OCI-LY7 (cell line): ENCODE data around the gene ANO1. TPM values are rescaled to one million over a fixed set of nuclear protein-coding genes. Genes with fewer than 3 reads are reported as not detected.

Experiments used
- BruUV-seq: library from RNA; stranded (reverse); fragments of 400-500 nt; replicated peaks from 2 replicates; lab custom pipeline; 2021; lab: Mats Ljungman, UMichigan
- CTCF ChIA-PET: fragments of 300-600 bp; sonication (Branson Sonifier 250); formaldehyde crosslinking; loops from one replicate; lab custom pipeline; 2022; ENCODE audit warnings: antibody characterized with exemption; ENCODE audit not compliant: unreplicated experiment; lab: Charles Lee
- POLR2A ChIA-PET: fragments of 300-600 bp; sonication (Branson Sonifier 250); formaldehyde crosslinking; loops from one replicate; lab custom pipeline; 2022; ENCODE audit warnings: antibody characterized with exemption; lab: Charles Lee
- DNase-seq: peaks from one replicate; pipeline ENCODE4 v3.0.0-alpha.2; 2015; ENCODE audit warnings: low spot score
- H2AFZ ChIP-seq: fragments of 200-600 bp; sonication (generic), shearing (Covaris generic); 2 replicates; pipeline ENCODE4 v1.6.1; 2014; ENCODE audit warnings: mild to moderate bottlenecking, antibody characterized with exemption, low read length, moderate library complexity
- H3K27ac ChIP-seq: fragments of 200-600 bp; sonication (generic); 2 replicates; pipeline ENCODE4 v1.5.1; 2014; ENCODE audit warnings: mixed run types, low read depth, mild to moderate bottlenecking, moderate library complexity, low read length, inconsistent platforms; ENCODE audit not compliant: poor library complexity, severe bottlenecking
- H3K36me3 ChIP-seq: fragments of 200-600 bp; sonication (generic); 2 replicates; pipeline ENCODE4 v1.6.1; 2014; ENCODE audit warnings: mild to moderate bottlenecking, antibody characterized with exemption, low read length, moderate library complexity, mixed read lengths; ENCODE audit not compliant: insufficient read depth
- H3K4me1 ChIP-seq: fragments of 200-600 bp; sonication (generic); 2 replicates; pipeline ENCODE4 v1.5.1; 2014; ENCODE audit warnings: mild to moderate bottlenecking, low read length; ENCODE audit not compliant: insufficient read depth, poor library complexity, severe bottlenecking
- H3K4me2 ChIP-seq: fragments of 200-600 bp; sonication (generic); 2 replicates; pipeline ENCODE4 v1.6.1; 2014; ENCODE audit warnings: mild to moderate bottlenecking, low read length
- H3K4me3 ChIP-seq: fragments of 200-600 bp; sonication (generic); 2 replicates; pipeline ENCODE4 v1.5.1; 2014; ENCODE audit warnings: mild to moderate bottlenecking, low read depth, low read length; ENCODE audit not compliant: poor library complexity, severe bottlenecking
- H3K79me2 ChIP-seq: fragments of 200-600 bp; sonication (generic); 2 replicates; pipeline ENCODE4 v1.6.1; 2016; ENCODE audit warnings: low read depth, mild to moderate bottlenecking, low read length, moderate library complexity, mixed read lengths; ENCODE audit not compliant: insufficient read depth
- H3K9me2 ChIP-seq: fragments of 200-600 bp; sonication (generic); 2 replicates; pipeline ENCODE4 v1.6.1; 2016; ENCODE audit warnings: mild to moderate bottlenecking, low read length, mixed read lengths; ENCODE audit not compliant: insufficient read depth
- H3K9me3 ChIP-seq: fragments of 200-600 bp; sonication (generic); 2 replicates; pipeline ENCODE4 v1.6.1; 2014; ENCODE audit warnings: mild to moderate bottlenecking, mixed run types, low read length, mixed read lengths
- H4K20me1 ChIP-seq: fragments of 200-600 bp; sonication (generic); 2 replicates; pipeline ENCODE4 v1.6.1; 2014; ENCODE audit warnings: mild to moderate bottlenecking, antibody characterized with exemption, low read length, moderate library complexity, mixed read lengths; ENCODE audit not compliant: insufficient read depth
- EZH2phosphoT487 ChIP-seq: fragments of 200-600 bp; sonication (generic); IDR thresholded peaks from 2 replicates; pipeline ENCODE4 v1.6.1; 2018; ENCODE audit warnings: low read depth, borderline replicate concordance, mild to moderate bottlenecking, mixed run types, antibody characterized with exemption, low read length, moderate library complexity, mixed read lengths
- intact Hi-C: fragments of 100-400 bp; cut with micrococcal nuclease; formaldehyde crosslinking; loops from one replicate; pipeline ENCODE4 v1.10.0; 2022; ENCODE audit not compliant: unreplicated experiment
- total RNA-seq, 2 experiments: library from RNA; depleted of rRNA in 1 of 2; stranded (reverse); fragments of >200 nt in 1 of 2; shearing (Covaris generic) in 1 of 2; gene quantifications; 2 replicates each; pipeline ENCODE4 v1.2.3, GENCODE V29; 2014 to 2022
- TF ChIP-seq, protein P1 (sequence below): fragments of 200-600 bp; sonication (generic); conservative IDR thresholded peaks from 2 replicates; pipeline ENCODE4 v1.5.1; 2014; ENCODE audit warnings: mild to moderate bottlenecking, antibody characterized with exemption, low read length, moderate library complexity, mixed read lengths

Gene ANO1
- total RNA-seq, 2 experiments from 2014 or later, result not detected

DNA sequence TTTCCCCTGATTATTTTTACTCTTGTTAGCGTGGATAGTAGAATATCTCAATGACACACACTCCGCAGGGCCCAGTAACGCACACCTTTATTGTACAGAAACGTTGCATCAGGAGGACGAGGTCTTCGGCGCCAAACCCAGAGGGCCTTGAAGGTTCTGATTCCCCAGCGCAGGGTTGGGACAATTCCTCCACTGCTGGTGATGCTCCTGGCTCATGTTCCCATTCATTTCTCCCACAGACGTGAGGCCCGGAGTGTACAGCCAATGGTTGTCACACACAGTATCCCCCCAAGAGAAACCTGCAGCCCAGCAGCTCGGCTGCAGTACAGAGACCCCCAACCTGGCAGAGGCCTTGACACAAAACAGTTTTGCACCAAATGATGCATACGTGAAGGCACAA is 6.1 kb upstream of the ANO1 start:
- Histone ChIP-seq H3K4me2 (no peak overlapping the region), H3K9me2 (no peaks in the 10 kb centered on the region), H3K4me3 (no peak overlapping the region), H4K20me1 (no peaks in the 10 kb centered on the region), H2AFZ (no peak overlapping the region), H3K36me3 (no peaks in the 10 kb centered on the region), H3K9me3 (no peaks in the 10 kb centered on the region), H3K79me2 (no peaks in the 10 kb centered on the region), H3K27ac (no peak overlapping the region), H3K4me1 (no peaks in the 10 kb centered on the region)
- no TSS peak for BruUV-seq
- no peak for DNase-seq
- ChIA-PET CTCF (no interaction called here), POLR2A (no interaction called here)
- no peak for TF ChIP-seq EZH2phosphoT487
- TF ChIP-seq, protein P1, sequence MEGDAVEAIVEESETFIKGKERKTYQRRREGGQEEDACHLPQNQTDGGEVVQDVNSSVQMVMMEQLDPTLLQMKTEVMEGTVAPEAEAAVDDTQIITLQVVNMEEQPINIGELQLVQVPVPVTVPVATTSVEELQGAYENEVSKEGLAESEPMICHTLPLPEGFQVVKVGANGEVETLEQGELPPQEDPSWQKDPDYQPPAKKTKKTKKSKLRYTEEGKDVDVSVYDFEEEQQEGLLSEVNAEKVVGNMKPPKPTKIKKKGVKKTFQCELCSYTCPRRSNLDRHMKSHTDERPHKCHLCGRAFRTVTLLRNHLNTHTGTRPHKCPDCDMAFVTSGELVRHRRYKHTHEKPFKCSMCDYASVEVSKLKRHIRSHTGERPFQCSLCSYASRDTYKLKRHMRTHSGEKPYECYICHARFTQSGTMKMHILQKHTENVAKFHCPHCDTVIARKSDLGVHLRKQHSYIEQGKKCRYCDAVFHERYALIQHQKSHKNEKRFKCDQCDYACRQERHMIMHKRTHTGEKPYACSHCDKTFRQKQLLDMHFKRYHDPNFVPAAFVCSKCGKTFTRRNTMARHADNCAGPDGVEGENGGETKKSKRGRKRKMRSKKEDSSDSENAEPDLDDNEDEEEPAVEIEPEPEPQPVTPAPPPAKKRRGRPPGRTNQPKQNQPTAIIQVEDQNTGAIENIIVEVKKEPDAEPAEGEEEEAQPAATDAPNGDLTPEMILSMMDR, result no peak
- intact Hi-C loops, result no loop called here

DNA sequence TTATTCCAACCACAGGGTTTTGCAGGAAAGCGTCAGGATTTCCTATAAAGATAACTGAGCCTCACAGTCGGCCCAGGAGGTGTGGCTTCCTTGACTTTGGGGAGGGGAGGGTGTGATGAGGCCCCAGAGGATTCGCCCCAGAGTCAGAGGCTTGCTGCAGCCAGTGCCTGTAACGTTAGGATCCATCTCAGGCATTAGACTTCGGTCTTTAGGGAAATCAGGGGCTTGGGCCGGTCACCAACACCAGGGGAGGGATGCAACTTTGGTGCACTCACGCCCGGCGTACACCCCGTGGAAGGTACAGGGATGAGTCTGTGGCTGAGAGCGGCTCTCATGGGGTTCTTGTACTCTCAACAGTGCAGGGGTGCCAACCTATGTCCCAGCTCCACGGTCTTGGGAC is 5.7 kb upstream of the ANO1 start:
- no TSS peak for BruUV-seq
- H3K4me2 ChIP-seq, result no peak overlapping the region
- no peak overlapping the region for H2AFZ ChIP-seq
- H3K9me2 ChIP-seq, result no peaks in the 10 kb centered on the region
- intact Hi-C loops, result no loop called here
- H3K9me3 ChIP-seq, result no peaks in the 10 kb centered on the region
- no peak for DNase-seq
- H4K20me1 ChIP-seq, result no peaks in the 10 kb centered on the region
- ChIA-PET POLR2A (no interaction called here), CTCF (no interaction called here)
- TF ChIP-seq EZH2phosphoT487, result no peak
- TF ChIP-seq, protein P1, result no peak
- no peaks in the 10 kb centered on the region for H3K36me3 ChIP-seq
- H3K4me3 ChIP-seq, result no peak overlapping the region
- no peaks in the 10 kb centered on the region for H3K79me2 ChIP-seq
- no peaks in the 10 kb centered on the region for H3K4me1 ChIP-seq
- H3K27ac ChIP-seq, result no peak overlapping the region

DNA sequence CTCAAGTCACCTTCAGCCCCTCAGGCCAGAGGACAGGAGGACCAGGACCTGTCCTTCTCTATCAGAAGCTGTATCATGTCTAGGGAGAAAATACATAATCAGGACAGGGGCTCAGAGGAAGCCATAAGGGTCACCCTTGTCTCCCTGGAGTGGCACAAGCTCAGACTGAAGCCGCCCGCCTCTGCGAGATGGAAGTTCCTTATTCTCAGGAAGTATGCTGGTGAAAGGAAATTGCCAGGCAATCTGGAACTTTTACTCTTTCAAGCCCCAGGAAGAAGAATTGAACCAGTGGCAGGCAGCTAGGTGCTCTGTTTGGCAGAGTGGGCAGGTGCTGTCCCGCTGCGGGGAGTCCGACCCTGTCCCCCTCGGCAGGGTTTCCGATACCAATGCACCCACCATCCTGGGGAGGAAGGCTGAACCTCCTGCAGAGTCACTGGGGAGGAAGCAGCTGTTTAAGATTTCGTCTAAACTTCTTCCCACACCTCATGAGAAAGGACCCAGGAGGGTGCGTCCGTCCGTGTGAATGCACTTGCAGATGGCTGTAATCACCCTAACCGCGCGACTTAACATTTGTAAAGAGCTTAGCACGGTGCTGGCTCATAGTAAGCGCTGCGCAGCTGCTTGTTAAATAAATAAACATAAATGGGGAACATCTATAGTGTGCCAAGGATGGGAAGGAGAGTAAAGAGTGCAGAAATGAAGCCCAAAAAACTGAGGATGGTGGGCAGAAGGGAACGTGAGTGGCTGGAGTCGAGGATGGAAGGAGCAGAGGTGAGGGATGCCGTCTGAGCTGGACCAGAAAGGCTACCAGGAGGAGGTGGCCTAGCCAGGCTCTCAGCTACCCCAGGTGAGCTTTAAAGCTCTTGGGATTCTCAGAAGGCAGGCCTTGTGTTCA is 5.0 kb upstream of the ANO1 start:
- ChIA-PET CTCF (no interaction called here), POLR2A (no interaction called here)
- intact Hi-C loops, result no loop called here
- H4K20me1 ChIP-seq, result no peaks in the 10 kb centered on the region
- no peak overlapping the region for H3K4me3 ChIP-seq
- no peak overlapping the region for H3K27ac ChIP-seq
- no peaks in the 10 kb centered on the region for H3K9me3 ChIP-seq
- TF ChIP-seq EZH2phosphoT487, result no peak
- TF ChIP-seq, protein P1, result no peak
- BruUV-seq, result no TSS peak
- no peaks in the 10 kb centered on the region for H3K9me2 ChIP-seq
- no peak for DNase-seq
- H3K36me3 ChIP-seq, result no peaks in the 10 kb centered on the region
- H3K79me2 ChIP-seq, result no peaks in the 10 kb centered on the region
- H2AFZ ChIP-seq, result no peak overlapping the region
- H3K4me2 ChIP-seq, result no peak overlapping the region
- H3K4me1 ChIP-seq, result no peaks in the 10 kb centered on the region
